Cardiac fibroblast (primary cell): ENCODE data around the gene SCUBE1.

Experiments used
- DNase-seq, 2 donors: peaks; one replicate each; pipeline versions ENCODE4 v3.0.0 to v3.0.0-alpha.2; 2010; ENCODE audit warnings: low read depth in 2 of 2
- H3K4me3 ChIP-seq, 2 donors: replicated peaks in 1 of 2; 1 replicate in 1 of 2; 2 replicates in 1 of 2; pipeline ENCODE4 v1.5.1; 2011; ENCODE audit warnings: low read depth in 2 of 2, low read length in 2 of 2, mild to moderate bottlenecking in 2 of 2, moderate library complexity in 1 of 2
- TF ChIP-seq, protein P1 (sequence below): IDR thresholded peaks from one replicate; pipeline ENCODE4 v1.5.1; 2011; ENCODE audit warnings: low read depth, mild to moderate bottlenecking, low read length, inconsistent platforms

SCUBE1 gene

DNA sequence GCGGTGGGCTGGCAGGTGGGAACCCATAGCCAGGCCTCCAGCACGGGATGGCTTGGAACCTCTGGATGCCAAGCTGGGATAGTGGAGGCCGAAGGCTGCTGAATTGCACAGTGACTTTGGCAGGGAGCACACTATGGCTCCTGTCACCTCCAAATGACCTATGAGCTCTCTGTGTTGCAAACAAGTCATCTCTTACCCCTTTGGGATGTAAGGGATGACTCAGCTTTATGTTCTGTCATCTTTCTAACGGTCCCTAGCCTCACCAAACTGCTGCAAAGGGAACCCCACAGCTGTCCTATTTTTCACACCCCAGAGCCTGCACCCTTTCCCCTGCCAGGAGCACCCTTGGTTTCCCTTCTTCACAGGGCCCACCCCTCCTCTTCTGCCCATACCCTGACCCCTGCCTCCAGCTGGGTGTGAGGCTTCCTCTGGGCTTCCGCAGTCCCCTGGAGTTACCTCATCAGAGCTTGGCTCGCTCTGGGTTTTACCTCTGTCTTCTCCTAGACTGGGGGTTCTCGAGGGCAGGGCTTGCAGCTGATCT lies 2.7 kb upstream of the SCUBE1 start:
- DNase-seq: no peak
- TF ChIP-seq, protein P1, sequence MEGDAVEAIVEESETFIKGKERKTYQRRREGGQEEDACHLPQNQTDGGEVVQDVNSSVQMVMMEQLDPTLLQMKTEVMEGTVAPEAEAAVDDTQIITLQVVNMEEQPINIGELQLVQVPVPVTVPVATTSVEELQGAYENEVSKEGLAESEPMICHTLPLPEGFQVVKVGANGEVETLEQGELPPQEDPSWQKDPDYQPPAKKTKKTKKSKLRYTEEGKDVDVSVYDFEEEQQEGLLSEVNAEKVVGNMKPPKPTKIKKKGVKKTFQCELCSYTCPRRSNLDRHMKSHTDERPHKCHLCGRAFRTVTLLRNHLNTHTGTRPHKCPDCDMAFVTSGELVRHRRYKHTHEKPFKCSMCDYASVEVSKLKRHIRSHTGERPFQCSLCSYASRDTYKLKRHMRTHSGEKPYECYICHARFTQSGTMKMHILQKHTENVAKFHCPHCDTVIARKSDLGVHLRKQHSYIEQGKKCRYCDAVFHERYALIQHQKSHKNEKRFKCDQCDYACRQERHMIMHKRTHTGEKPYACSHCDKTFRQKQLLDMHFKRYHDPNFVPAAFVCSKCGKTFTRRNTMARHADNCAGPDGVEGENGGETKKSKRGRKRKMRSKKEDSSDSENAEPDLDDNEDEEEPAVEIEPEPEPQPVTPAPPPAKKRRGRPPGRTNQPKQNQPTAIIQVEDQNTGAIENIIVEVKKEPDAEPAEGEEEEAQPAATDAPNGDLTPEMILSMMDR: no peak
- no peak overlapping the region for H3K4me3 ChIP-seq

DNA sequence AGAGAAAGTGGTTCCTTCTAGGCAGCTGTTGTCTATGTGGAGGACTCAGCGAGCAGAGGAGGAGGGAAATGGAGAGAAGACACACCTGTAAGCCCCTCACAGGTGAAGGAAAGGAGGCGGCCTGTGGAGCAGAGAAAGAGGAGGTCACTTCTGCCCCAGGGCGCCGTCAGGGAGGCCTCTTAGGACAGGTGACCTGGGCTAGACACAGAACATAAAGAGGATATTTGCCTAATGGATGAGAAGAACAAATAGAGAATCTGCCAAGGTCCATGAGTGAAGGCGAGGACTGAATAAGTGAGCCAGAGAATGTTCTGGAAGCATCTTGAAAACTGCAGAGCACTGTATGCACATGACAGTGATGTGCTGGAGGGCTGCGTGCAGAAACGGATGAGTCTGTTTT lies 2.2 kb upstream of the SCUBE1 start:
- no peak for DNase-seq
- TF ChIP-seq, protein P1: no peak
- no peak overlapping the region for H3K4me3 ChIP-seq

DNA sequence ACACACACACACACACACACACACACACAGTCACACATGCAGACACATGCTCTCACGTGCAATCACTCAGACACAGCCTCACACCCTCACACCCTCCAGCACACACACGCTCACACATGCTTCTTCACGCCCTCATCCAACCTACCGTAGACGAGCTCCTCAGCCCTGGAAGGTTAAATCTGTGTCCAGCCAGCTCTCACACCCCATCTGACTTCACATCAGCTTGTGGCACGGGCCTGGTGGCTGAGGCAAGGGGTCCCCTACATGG lies 1.3 kb upstream of the SCUBE1 start:
- no peak overlapping the region for H3K4me3 ChIP-seq
- TF ChIP-seq, protein P1: no peak
- no peak for DNase-seq

GRCh38 chr22:43343670-43344519 lies 723 bp upstream of the SCUBE1 start:
- DNase-seq: no peak
- TF ChIP-seq, protein P1: no peak

GRCh38 chr22:43342347-43343261 lies 568 bp downstream of the SCUBE1 start:
- TF ChIP-seq, protein P1: no peak
- no peak for DNase-seq
- no peak overlapping the region for H3K4me3 ChIP-seq

More at GRCh38 chr22:43343670-43344519, 723 bp upstream of the SCUBE1 start:
- H3K4me3 ChIP-seq: no peak overlapping the region

DNA sequence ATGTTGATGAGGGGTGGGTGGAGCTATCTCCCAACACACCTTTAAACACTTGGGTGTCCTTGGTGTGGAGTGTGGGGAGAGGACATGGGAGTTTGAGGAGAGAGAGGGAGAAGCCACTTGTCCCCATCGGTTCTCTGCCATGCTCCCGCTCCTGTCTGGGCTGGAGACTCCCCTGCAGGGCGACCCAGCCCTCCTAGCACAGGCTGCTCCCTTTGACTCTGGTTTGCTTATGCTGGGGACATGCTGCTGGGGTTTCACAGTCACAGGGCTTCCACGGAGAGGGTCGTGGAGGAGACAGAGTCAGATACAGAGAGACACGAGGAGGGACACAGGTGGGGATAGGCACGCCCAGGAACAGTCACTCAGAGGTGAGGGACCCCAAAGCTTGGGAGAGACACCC lies 1.6 kb downstream of the SCUBE1 start:
- no peak overlapping the region for H3K4me3 ChIP-seq
- TF ChIP-seq, protein P1: no peak
- no peak for DNase-seq
